ENCODE measurements around the gene CTDSP2. TPM values are rescaled to one million over a fixed set of nuclear protein-coding genes. Genes with fewer than 3 reads are reported as not detected.

The CTDSP2 gene
- total RNA-seq, 4 donors from 2014 or later = 47.1 to 120 (median 71.7) TPM

GRCh38 chr12:57813971-57814772, 32.4 kb downstream of the CTDSP2 start:
- WGBS, 2 donors = 73 to 76% methylated on average over 14 to 16 of the region's 17 CpGs
- H3K4me1 ChIP-seq = peaks cover 0 to 57% (median 7%) of the 10 kb centered on the region in 3 donors
- intact Hi-C loops (cut with DNase I) = no loop called here
- no peak for TF ChIP-seq CTCF (IDR thresholded peaks at IDR 0.05)
- TF ChIP-seq POLR2A (IDR thresholded peaks at IDR 0.05) = no peak
- peaks cover 0 to 51% (median 3%) of the 10 kb centered on the region in 3 donors for H3K36me3 ChIP-seq
- no peaks in the 10 kb centered on the region for H3K27me3 ChIP-seq
- H3K27ac ChIP-seq = no peak overlapping the region
- H3K4me3 ChIP-seq = no peak overlapping the region
- no peaks in the 10 kb centered on the region for H3K9me3 ChIP-seq
- no peak for DNase-seq

GRCh38 chr12:57813111-57813970, 33.2 kb downstream of the CTDSP2 start:
- intact Hi-C loops (cut with DNase I) = no loop called here
- peaks cover 0 to 49% (median 7%) of the 10 kb centered on the region in 3 donors for H3K4me1 ChIP-seq

GRCh38 chr12:57811028-57811755, 35.3 kb downstream of the CTDSP2 start:
- intact Hi-C loops (cut with DNase I) = no loop called here
- Histone ChIP-seq H3K27ac (no peak overlapping the region), H3K36me3 (peaks cover 0 to 70% (median 22%) of the 10 kb centered on the region in 3 donors), H3K4me3 (no peak overlapping the region), H3K4me1 (peaks cover 0 to 29% (median 0%) of the 10 kb centered on the region in 3 donors), H3K27me3 (no peaks in the 10 kb centered on the region), H3K9me3 (no peaks in the 10 kb centered on the region)
- DNase-seq = no peak
- 86 to 97% methylated on average over 5 to 6 of the region's 10 CpGs for WGBS, 2 donors
- TF ChIP-seq POLR2A (IDR thresholded peaks at IDR 0.05) (no peak), CTCF (IDR thresholded peaks at IDR 0.05) (no peak)

More at GRCh38 chr12:57813111-57813970, 33.2 kb downstream of the CTDSP2 start:
- Histone ChIP-seq H3K9me3 (no peaks in the 10 kb centered on the region), H3K36me3 (peaks cover 0 to 51% (median 3%) of the 10 kb centered on the region in 3 donors), H3K4me3 (no peak overlapping the region), H3K27me3 (no peaks in the 10 kb centered on the region), H3K27ac (no peak overlapping the region)
- DNase-seq = no peak
- TF ChIP-seq POLR2A (IDR thresholded peaks at IDR 0.05) (no peak), CTCF (IDR thresholded peaks at IDR 0.05) (no peak)
- 81 to 93% methylated on average over 3 to 6 of the region's 14 CpGs for WGBS, 2 donors

GRCh38 chr12:57810450-57810849, 36.1 kb downstream of the CTDSP2 start:
- Histone ChIP-seq H3K36me3 (peaks cover 0 to 76% (median 22%) of the 10 kb centered on the region in 3 donors), H3K27me3 (no peaks in the 10 kb centered on the region), H3K27ac (no peak overlapping the region), H3K9me3 (no peaks in the 10 kb centered on the region), H3K4me1 (peaks cover 0 to 22% (median 0%) of the 10 kb centered on the region in 3 donors), H3K4me3 (no peak overlapping the region)
- no peak for TF ChIP-seq POLR2A (IDR thresholded peaks at IDR 0.05)
- TF ChIP-seq CTCF (IDR thresholded peaks at IDR 0.05) = no peak
- DNase-seq = no peak
- intact Hi-C loops (cut with DNase I) = no loop called here
- WGBS, 2 donors = 56 to 69% methylated on average over 4 to 5 of the region's 5 CpGs
